Right hindlimb (tissue), 1 donor: ENCODE measurements around the gene GPC3.

ENCODE experiments used
- DNase-seq: peaks from one replicate; pipeline ENCODE4 v3.0.0-alpha.2; 2018

The GPC3 gene

GRCh38 chrX:133674726-133675470, 310.5 kb downstream of the GPC3 start:
- no peak for DNase-seq

- DNase-seq = peak; percentile 24
These were observed 315.0 kb downstream of the GPC3 start for GRCh38 chrX:133670383-133670782.

GRCh38 chrX:133669214-133669613, 316.2 kb downstream of the GPC3 start:
- no peak for DNase-seq

- DNase-seq = no peak
These were observed 317.0 kb downstream of the GPC3 start for GRCh38 chrX:133668225-133668931.

GRCh38 chrX:133666256-133666655, 319.1 kb downstream of the GPC3 start:
- no peak for DNase-seq

- no peak for DNase-seq
These were observed 323.2 kb downstream of the GPC3 start for GRCh38 chrX:133661962-133662839.

- no peak for DNase-seq
These were observed 325.1 kb downstream of the GPC3 start for GRCh38 chrX:133660281-133660680.

GRCh38 chrX:133658293-133658911, 327.0 kb downstream of the GPC3 start:
- no peak for DNase-seq

GRCh38 chrX:133655275-133656265, 329.8 kb downstream of the GPC3 start:
- no peak for DNase-seq

- DNase-seq = no peak
These were observed 330.6 kb downstream of the GPC3 start for GRCh38 chrX:133654811-133655210.

GRCh38 chrX:133653358-133653757, 332.0 kb downstream of the GPC3 start:
- DNase-seq = no peak

GRCh38 chrX:133652185-133652584, 333.2 kb downstream of the GPC3 start:
- no peak for DNase-seq

- no peak for DNase-seq
These were observed 335.2 kb downstream of the GPC3 start for GRCh38 chrX:133650239-133650638.

GRCh38 chrX:133649651-133650050, 335.7 kb downstream of the GPC3 start:
- DNase-seq = no peak

- no peak for DNase-seq
These were observed 336.8 kb downstream of the GPC3 start for GRCh38 chrX:133648594-133648993.

- DNase-seq = no peak
These were observed 338.7 kb downstream of the GPC3 start for GRCh38 chrX:133646719-133647116.

GRCh38 chrX:133645977-133646718, 339.2 kb downstream of the GPC3 start:
- DNase-seq = no peak

- no peak for DNase-seq
These were observed 340.1 kb downstream of the GPC3 start for GRCh38 chrX:133645256-133645655.

- no peak for DNase-seq
These were observed 345.0 kb downstream of the GPC3 start for GRCh38 chrX:133640161-133641015.

- DNase-seq = no peak
These were observed 345.7 kb downstream of the GPC3 start for GRCh38 chrX:133639726-133640125.
